GM21447 (cell line): ENCODE measurements around the gene SCARB2.

Experiments
- ATAC-seq: cut with Tn5 transposase; IDR thresholded peaks from one replicate; pipeline ENCODE4 v1.9.1; 2021; ENCODE audit not compliant: unreplicated experiment

Gene SCARB2

DNA sequence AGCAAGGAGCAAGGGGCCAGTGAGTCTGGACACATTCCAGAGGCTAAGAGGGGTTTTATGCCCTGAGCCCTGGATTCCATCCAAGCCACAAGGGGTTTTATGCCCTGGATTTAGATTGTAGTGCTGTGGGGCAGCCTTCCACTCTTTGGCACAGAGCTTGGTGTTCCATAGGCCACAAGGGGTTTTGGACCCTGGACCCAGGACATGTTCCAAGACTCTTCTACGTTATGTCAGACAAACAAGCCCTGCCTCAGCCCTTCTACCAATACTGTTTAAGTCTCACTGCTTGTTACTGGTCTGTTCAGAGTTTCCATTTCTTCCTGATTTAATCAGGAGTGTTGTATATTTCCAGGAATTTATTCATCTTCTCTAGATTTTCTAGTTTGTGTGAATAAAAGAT lies 12.8 kb upstream of the SCARB2 start:
- ATAC-seq: no peak

DNA sequence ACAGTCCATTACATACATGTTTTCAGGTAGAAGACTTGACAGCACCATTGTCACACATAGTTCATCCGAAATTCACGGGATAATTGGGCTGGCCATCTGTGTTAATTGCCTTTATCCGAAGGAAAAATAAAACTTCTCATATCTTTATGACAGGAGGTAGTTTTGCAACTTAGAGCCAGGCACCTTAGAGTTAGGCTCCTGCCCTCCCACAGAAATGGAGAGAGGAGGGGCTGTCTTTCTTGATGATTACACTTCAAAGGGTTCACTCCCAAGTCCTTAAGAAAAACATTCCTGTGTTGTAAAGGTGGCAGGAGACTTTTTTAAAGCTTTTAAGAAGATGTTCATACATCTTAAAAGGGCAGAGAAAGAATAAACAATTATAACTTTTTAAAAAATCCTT lies 10.5 kb upstream of the SCARB2 start:
- ATAC-seq: no peak

DNA sequence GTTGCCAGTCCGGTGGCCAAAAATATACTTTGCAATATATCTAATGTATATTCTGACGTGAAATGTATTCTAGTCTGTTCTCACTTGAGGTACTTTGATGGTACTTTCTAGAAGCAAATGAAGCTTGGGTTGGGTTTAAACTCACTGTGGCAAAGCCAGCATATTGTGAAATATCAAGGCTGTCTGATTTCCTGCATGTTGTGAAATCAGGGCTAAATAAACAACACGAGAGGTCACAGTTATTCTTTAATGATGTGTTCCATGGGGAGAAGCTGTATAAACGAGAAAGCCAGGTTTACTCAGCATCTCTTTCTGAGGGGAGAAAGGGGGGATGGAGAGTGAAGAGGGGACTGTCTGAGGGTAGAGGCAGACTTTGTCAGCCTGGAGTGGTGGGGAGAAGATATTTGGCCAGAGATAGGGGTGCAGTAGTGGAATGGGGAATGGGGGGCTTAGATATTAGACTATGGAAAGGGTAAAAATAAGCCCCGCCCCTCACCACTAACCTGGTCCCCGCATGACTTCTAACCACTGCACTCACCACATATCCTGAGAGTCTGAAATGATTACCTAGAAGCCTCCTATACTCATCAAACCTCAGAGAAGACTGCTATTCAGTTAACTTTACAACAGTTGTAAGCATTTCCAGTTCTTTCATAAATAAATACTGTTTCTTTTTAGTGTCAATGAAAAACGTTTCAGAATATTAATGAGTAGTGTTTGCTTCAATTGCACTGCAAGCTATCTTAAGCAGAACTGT lies 5.9 kb upstream of the SCARB2 start:
- ATAC-seq: no peak

DNA sequence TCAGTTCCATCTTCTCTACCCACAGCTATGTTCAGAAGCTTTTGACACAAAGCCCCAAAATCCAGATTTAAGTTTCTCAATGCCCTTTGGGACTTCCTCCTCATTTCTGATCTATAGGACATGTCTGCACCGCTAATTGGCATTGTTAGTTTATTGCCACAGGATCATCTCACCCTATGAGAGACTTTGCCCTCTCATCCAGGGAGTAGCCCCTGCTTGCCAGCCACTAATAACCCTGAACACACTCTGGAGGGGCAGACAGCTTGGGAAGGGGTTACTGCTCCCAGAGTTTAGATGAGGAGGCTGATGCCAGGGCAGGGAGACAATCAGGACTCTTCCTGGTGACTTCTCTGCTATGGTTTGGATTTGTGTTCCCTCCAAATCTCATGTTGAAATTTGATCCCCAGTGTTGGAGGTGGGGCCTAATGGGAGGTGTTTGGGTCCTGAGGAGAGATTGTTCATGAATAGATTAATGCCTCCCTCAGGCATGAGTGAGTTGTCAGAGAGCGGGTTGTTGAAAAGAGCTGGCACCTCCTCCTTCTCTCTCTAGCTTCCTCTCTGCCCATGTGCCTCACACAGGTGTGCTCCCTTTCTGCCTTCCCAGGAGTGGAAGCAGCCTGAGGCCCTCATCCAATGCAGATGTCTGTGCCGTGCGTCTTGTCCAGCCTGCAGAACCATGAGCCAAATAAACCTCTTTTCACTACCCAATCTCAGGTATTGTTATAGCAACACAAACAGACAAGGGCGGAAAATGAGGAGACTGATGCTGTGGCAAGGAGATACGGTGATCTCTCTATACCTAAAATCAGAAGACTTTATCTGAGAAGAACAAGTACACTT lies 3.6 kb upstream of the SCARB2 start:
- no peak for ATAC-seq

DNA sequence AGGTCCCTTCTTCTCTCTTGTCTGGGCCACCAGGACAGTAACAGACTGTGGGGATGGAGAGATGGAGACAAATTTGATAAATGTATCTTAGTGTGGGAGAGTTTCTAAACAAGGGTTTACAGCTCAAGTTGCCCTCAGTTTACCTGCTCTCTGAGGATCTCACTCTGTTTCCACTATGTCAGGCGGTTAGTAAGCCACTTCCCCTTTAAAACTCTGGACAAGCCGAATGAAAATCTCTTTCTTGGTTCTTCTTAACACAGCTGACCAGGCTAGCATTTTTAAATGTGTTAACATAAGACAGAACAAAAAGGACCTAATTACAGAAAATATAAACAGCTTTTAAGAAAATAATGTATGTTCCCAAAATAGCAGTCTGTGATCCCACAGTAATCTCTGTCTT lies 2.9 kb upstream of the SCARB2 start:
- no peak for ATAC-seq

DNA sequence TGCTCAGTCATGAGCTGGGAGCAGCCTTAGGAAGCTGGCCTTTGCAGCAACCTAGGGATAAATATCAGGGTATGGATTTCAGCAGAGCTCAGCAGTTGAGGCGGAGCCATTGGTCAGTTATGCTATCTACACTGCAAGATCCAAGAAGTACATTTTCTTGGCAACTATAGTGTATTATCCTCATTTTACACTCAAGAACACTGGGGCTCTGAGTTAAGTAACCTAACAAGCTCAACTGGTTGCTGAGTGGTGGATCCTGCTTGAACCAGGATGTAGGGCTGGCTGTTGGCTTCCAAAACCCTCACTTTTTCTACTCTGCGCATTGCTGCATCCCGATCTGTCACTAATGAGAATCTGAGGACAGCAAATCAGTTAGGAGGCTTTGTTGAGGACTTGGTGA lies 1.5 kb upstream of the SCARB2 start:
- no peak for ATAC-seq

DNA sequence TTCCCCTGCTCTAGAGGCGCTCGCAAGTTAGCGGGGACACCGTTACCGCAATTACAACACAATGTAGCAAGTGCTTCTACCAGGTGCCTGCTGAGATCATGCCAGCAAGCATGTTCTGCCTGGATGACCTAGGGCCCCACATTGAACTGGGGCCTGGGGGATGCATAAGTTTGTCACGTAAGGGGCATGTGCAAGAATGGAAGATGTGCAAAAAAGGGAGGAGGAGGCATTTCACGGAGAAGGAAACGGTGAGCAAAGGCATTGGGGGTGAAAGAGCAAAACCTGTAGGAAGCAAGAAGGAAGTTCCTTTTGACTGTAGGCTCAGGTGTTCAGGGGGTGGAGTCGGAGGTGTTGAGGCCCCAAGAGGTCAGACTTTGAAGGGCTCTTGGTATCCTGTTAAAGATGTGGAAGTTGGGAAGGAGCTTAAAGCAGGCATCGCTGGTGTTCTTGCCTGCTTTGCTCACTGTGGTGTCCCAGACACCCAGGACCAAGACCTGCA lies 602 bp upstream of the SCARB2 start:
- peak; percentile 3 for ATAC-seq

DNA sequence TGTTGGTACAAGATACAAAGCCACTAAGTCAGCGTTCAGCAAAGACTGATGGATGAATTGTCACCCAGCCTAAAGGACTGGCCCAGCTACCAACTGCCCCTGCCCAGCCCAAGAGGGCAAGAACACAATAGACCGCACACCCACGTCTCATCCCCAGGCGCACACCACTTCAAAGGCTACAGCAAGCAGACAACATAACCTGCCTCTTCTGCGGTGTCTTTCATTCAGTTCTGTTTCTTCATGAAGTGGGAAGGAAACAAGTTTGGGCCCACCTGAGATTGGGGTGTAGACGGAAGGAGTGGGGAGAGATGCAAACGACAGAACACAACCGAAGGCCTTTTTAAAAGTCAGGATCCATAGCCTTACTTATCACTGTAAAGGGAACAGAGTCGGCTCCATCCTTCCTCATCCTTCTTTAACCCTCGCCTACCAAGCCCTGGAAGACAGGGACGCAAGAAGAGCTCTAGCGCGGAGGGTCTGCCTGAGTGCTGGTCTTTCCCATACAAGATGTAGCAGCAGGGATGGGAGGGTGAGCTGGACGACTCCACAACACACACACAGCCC lies 691 bp downstream of the SCARB2 start:
- peak; percentile 1 for ATAC-seq

DNA sequence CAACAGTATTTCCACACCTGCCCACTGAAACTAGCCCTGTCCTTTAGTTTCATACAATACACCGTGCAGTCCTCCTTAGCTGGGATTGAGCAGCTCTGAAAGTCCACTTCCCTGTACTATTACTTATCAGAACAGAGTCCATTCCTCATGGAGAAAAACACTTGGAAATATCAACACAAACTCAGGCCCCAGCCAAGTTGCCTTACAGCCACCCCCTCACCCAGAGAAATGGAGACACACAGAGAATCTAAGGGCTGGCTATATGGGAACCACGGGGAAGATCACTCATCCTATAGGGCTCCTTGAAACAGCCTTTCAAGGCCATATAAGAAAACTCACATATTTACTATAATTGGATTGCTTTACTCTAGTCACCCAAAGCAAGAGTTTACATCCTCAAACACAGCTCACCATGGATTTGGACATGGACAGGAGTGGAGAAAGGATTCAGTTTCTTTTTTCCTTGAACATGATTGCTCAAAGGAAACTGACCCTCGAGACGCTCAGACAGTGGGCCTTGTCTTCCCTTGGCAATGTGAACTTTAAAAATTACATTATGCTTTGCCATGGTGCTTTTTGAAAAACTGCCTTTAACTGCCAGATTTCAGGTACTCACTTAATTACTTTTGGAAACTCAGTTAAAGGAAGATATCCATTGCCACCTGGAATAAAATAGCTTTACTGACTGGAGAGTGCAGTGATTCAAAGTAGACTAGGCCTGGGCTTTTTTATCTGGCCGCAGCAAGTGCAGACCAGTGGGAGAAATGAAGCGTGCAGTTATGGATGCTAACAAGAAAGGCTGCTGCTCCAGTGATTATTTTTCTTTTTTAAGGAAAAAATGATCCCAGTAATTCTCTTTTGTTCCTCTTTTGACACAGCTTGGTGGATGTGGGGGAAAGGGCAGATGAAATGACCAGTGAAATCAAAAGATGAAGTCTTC lies 1.6 kb downstream of the SCARB2 start:
- no peak for ATAC-seq

DNA sequence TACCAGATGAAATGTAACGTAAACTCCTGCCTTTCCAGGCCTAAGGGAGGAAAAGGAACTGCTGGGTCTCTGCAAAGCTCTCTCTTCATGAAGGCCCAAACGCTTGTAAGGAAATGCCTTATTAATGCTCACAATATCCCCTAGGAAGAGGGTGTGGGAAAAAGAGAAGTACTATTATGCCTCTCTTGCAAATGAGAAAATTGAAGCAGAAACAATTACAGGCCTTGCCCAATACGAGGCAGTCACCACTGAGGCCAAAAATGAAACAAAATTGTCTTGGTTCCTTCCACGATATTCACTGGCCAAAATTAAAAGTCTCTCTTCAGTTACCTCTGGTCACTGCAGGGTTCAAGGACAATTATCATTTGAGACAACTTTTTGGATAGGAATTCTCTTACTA lies 3.2 kb downstream of the SCARB2 start:
- ATAC-seq: no peak

DNA sequence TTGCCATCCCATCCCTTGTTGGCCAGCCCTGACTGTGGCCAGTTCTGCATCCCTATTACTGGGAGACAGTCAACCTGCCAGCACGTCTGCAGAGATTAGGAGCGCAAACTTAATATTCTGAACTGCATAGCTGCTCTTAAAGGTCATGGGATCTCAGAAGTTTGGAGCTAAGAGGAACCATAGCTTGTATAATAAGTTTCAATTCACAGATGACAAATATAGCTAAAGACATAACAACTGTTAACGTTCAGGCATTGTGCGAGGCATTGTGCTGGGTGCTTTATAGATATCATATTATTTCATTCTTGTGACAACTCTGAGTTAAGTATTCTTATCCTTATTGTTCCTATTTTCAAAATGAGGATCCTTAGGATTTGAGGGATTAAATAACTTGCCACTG lies 3.7 kb downstream of the SCARB2 start:
- no peak for ATAC-seq

DNA sequence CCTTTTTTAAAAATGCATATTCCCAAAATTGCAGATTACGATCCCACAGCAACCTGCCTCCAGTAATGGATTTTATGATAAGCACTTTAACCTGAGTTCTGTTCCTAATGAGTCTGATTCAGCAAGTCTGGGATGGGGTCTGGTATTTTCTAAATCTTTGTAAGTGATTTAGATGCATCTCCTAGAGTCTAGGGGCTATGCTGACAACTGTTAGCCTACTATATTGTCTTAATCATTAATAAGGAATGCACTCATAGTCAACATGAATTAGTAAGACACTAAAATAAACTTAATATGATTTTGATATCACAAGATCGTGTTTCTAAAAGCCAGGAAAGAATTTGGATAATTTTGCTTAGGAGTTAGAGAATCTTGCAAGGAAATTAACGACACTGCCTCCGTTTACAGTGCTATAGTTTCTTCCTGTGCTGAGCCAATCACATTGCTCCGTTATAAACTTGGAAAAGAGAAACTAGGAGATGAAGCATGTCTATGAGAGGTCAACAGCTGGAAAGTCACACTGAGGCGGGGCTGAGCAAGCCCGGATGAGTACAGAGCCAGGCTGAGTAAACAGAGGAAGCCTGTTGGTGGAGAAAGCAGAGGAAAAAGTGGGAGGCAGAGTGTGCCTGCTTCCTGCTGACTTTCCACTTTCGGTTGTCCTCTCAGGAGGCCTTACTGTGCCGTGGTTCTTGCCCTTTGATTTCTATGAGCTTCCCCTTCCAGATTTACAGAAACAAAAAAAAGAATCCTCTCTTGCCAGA lies 5.4 kb downstream of the SCARB2 start:
- ATAC-seq: no peak

DNA sequence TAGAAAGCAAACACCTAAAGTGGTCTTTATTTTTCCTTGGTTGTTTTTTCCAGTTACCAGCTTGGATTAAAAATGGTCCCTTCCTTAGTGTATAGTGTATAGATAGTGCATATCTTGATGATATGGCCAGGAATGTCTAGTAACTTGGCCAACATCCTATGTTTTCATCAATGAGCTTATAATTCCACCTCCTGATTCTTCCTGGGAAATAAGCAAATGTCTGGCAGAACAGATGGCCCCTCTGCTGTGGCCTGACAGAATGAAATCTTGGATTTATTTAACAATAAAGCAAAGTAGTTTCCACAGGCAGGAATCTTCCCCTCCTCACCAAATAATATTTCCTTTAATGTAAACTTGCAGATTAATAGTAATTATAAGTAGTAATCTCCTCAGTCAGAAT lies 6.1 kb downstream of the SCARB2 start:
- ATAC-seq: no peak

DNA sequence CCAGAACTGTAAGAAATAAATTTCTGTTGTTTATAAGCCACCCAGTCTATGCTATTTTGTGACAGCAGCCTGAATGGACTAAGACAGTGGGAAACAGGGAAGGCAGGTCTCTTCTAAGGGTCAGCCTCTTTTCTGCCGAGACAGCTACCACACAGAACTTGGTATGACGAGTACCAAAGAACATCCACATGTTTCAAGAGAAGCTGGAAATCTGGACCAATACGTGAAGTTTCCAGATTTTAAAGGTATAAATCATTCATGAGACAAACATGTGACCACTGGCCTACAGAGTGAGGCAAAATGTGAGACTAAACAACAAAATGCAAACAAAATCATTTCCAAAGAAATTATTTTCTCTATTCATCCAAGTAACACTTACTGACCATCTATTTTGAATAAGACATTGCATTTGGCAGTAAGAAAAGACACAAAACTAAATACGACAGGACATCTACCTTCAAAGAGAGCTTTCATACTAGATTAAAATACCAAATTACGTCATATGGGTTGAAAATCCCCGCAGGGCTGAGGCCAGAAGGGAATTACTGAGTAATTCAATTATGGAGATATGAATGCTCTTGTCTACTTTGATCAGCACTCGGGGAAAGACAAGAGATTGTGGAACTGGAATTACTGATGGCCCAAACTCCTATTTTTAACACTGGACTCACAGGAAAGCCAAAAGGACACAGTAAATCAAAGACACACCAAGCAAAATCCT lies 7.2 kb downstream of the SCARB2 start:
- no peak for ATAC-seq

DNA sequence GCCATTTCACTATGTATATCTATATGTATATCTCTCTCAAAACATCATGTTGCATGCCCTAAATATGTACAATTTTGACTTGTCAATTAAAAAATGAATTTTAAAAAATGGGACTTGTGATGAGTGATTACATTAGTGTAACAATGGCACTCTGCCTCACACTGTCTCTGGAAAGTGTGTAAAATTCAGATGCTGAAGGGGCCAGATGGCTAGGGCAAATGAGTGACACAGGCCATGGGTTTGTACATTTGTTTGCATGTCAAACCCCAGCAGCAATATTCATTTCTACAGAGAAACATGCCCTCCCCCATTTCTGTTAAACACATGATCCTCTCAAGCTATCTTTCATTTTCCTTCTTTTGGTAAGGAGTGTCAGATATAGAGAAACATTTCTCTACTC lies 8.1 kb downstream of the SCARB2 start:
- ATAC-seq: no peak

DNA sequence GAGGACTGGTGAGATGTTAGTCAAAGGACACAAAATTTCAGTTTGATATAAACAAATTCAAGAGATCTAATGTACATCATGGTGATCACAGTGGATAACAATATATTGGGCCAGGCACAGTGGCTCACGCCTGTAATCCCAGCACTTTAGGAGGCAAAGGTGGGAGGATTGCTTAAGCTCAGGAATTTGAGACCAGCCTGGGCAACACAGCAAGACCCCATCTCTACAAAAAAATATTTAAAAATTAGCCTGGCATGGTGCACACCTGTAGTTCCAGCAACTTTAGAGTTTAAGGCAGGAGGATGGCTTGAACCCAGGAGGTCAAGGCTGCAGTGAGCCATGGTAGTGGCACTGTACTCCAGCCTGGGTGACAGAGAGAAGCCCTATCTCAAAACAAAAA lies 8.7 kb downstream of the SCARB2 start:
- ATAC-seq: no peak

DNA sequence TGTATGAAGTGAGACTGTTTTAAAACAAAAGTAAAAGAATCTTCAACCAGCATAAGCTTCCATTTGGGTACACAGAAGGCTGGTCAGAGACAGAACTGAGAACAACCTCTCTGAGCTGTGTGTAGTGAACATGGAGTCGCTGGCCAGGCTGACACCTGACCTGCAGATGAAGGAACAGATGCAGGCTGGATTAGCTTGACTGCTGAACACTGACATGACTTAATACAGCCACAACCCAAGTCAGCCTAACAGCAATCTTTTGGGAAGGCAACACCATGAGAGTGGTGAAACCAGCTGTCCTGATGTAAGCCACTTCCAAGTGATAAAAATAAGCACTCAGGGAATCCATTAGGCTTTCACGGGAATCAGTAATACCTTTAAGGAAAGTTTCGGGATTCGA lies 10.1 kb downstream of the SCARB2 start:
- no peak for ATAC-seq

DNA sequence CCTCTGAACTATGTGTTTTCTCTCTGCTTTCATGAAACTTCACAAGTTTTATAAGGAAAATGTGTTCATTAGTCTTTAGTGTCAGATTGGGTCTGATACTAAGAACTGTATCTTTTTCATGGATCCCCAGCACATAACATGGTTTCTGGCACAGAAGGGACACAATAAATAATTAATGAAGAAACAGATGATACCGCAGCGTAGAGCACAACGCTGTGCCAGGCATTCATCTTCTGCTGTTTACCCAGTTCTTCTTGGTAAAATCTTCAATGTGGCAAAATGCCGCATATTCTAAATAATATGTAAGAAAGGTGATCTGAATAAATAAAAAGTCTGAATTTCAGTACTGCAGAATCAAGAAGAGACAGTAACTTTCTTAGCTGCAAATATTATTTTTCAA lies 12.3 kb downstream of the SCARB2 start:
- no peak for ATAC-seq

DNA sequence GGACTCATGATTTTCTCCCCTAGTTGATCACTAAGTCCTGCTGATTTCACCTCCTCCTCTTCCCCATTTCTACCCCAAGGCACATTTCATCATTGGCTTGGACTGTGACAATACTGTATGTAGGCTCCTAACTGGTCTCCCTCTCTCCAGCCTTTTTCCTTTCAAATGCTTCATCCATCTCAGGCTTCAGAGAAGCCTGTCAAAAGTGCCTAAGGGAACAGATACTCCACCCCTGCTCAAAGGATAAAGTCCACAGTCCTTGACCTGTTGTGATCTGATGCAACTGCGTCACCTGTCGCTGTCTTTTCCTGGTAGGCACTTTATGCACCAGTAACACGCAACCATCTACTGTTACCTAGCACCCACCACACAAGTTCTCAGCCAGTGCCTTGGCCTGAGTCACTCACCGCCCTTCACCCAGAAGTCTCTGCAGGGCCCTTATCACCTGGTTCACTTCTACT lies 12.8 kb downstream of the SCARB2 start:
- no peak for ATAC-seq
